Measurements from ENCODE around the gene PHB1.
A peak's percentile ranks its signal among the peaks of the same experiment; 100 is the strongest.
"Not testable (repeated sequence)": the region's sequence is repeated elsewhere in the genome, so short reads cannot be mapped to it uniquely, and the experiment has no call there.

Gene PHB1

GRCh38 chr17:49439305-49439672, 24.6 kb upstream of the PHB1 start:
- no peak for DNase-seq

- no peak for DNase-seq
Observed at GRCh38 chr17:49438436-49439278, 24.0 kb upstream of the PHB1 start.

GRCh38 chr17:49437696-49438435, 23.2 kb upstream of the PHB1 start:
- DNase-seq = no peak

- DNase-seq = no peak
Observed at GRCh38 chr17:49436174-49436573, 21.5 kb upstream of the PHB1 start.

GRCh38 chr17:49435671-49436029, 21.0 kb upstream of the PHB1 start:
- no peak for DNase-seq

GRCh38 chr17:49434821-49435670, 20.4 kb upstream of the PHB1 start:
- DNase-seq = peak; percentile 35

GRCh38 chr17:49433000-49433694, 18.5 kb upstream of the PHB1 start:
- DNase-seq = no peak

- DNase-seq = no peak
Observed at GRCh38 chr17:49431743-49432142, 17.1 kb upstream of the PHB1 start.

- no peak for DNase-seq
Observed at GRCh38 chr17:49425004-49425286, 10.3 kb upstream of the PHB1 start.

GRCh38 chr17:49424276-49425003, 9.8 kb upstream of the PHB1 start:
- not testable (repeated sequence) for DNase-seq

GRCh38 chr17:49422714-49423113, 8.0 kb upstream of the PHB1 start:
- DNase-seq = no peak

- not testable (repeated sequence) for DNase-seq
Observed at GRCh38 chr17:49419761-49420160, 5.1 kb upstream of the PHB1 start.

- not testable (repeated sequence) for DNase-seq
Observed at GRCh38 chr17:49418754-49419740, 4.4 kb upstream of the PHB1 start.

- no peak for DNase-seq
Observed at GRCh38 chr17:49414271-49414621, 436 bp downstream of the PHB1 start.

- DNase-seq = no peak
Observed at GRCh38 chr17:49409066-49409465, 5.6 kb downstream of the PHB1 start.

- peak; percentile 85 for DNase-seq
Observed at GRCh38 chr17:49407981-49408501, 6.6 kb downstream of the PHB1 start.

GRCh38 chr17:49407086-49407485, 7.6 kb downstream of the PHB1 start:
- DNase-seq = no peak

- DNase-seq = no peak
Observed at GRCh38 chr17:49406421-49407061, 8.1 kb downstream of the PHB1 start.

- no peak for DNase-seq
Observed at GRCh38 chr17:49404906-49405305, 9.8 kb downstream of the PHB1 start.

- no peak for DNase-seq
Observed at GRCh38 chr17:49404361-49404760, 10.3 kb downstream of the PHB1 start.
